Measurements from ENCODE around the gene FKBP2. TPM values are rescaled to one million over a fixed set of nuclear protein-coding genes. Genes with fewer than 3 reads are reported as not detected.
A peak's percentile ranks its signal among the peaks of the same experiment; 100 is the strongest.

Gene FKBP2
- total and polyA plus RNA-seq, 2 of the 13 experiments (the other 11 are each of a cell fraction or from before 2014, with no cell fraction given) = 30.1 to 53.3 TPM

DNA sequence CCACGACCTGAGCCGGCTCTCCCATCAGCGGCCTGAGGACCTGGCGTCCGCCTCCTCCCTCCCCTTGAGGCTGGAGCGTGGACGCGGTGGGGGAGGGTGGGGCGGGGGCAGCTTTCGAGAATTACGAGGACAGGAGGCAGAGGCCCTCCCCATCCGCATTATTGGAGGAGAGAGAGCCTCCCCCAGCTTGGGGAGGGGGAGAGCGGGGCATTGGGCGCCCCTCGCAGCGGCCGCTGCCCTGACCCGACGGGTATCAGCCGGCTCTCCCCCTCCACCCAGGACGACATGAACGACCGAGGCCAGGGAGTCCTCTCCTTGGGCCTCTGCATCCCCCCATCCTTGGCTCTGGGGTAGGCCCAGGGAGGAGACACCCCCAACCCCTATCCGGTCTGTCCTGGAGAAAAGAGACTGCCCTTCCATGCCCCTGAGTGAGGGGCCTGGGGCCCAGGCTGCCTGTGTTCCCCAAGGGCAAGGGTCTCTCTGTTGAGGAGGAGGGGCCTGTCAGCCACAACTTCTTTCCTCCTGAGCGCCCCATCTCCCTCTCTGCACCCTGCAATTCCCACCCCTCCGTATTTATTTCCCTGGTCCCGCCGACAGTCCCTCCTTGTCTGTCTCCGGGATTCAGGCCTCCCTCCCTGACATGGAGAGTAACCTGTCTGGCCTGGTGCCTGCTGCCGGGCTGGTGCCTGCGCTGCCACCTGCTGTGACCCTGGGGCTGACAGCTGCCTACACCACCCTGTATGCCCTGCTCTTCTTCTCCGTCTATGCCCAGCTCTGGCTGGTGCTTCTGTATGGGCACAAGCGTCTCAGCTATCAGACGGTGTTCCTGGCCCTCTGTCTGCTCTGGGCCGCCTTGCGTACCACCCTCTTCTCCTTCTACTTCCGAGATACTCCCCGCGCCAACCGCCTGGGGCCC, 45.2 kb downstream of the FKBP2 start (continued):
- TF ChIP-seq, protein P1, sequence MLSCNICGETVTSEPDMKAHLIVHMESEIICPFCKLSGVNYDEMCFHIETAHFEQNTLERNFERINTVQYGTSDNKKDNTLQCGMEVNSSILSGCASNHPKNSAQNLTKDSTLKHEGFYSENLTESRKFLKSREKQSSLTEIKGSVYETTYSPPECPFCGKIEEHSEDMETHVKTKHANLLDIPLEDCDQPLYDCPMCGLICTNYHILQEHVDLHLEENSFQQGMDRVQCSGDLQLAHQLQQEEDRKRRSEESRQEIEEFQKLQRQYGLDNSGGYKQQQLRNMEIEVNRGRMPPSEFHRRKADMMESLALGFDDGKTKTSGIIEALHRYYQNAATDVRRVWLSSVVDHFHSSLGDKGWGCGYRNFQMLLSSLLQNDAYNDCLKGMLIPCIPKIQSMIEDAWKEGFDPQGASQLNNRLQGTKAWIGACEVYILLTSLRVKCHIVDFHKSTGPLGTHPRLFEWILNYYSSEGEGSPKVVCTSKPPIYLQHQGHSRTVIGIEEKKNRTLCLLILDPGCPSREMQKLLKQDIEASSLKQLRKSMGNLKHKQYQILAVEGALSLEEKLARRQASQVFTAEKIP (CRISPR knock-in tag; IDR thresholded peaks at IDR 0.05; ENCODE audit: borderline replicate concordance) = no peak
- TF ChIP-seq PCBP1 (IDR thresholded peaks at IDR 0.05; ENCODE audit: borderline replicate concordance, low read depth, low read length) (no peak), DNMT3B (CRISPR knock-in tag; conservative IDR thresholded peaks at IDR 0.05) (no peak), SETDB1 (CRISPR knock-in tag; IDR thresholded peaks at IDR 0.05; ENCODE audit: borderline replicate concordance) (no peak), ZNF709 (CRISPR knock-in tag; IDR thresholded peaks at IDR 0.05) (no peak), ZNF484 (CRISPR knock-in tag; IDR thresholded peaks at IDR 0.05; ENCODE audit: borderline replicate concordance, low read depth) (no peak), KLF15 (CRISPR knock-in tag; IDR thresholded peaks at IDR 0.05; ENCODE audit: borderline replicate concordance) (0 out of 2 replicates have a peak, but pooled peaks have one; percentile 32), NAIF1 (CRISPR knock-in tag; IDR thresholded peaks at IDR 0.05; ENCODE audit: borderline replicate concordance) (peak; percentile 97; the same call in 1 of the 2 replicates), DPF2 (CRISPR knock-in tag; IDR thresholded peaks at IDR 0.05; ENCODE audit: borderline replicate concordance, low read depth) (no peak), STAG1 (CRISPR knock-in tag; IDR thresholded peaks at IDR 0.05) (peak; percentile 34), ZMYM4 (CRISPR knock-in tag; IDR thresholded peaks at IDR 0.05) (no peak), ZNF83 (CRISPR knock-in tag; IDR thresholded peaks at IDR 0.05; ENCODE audit: borderline replicate concordance) (no peak)
- TF ChIP-seq, protein P2, sequence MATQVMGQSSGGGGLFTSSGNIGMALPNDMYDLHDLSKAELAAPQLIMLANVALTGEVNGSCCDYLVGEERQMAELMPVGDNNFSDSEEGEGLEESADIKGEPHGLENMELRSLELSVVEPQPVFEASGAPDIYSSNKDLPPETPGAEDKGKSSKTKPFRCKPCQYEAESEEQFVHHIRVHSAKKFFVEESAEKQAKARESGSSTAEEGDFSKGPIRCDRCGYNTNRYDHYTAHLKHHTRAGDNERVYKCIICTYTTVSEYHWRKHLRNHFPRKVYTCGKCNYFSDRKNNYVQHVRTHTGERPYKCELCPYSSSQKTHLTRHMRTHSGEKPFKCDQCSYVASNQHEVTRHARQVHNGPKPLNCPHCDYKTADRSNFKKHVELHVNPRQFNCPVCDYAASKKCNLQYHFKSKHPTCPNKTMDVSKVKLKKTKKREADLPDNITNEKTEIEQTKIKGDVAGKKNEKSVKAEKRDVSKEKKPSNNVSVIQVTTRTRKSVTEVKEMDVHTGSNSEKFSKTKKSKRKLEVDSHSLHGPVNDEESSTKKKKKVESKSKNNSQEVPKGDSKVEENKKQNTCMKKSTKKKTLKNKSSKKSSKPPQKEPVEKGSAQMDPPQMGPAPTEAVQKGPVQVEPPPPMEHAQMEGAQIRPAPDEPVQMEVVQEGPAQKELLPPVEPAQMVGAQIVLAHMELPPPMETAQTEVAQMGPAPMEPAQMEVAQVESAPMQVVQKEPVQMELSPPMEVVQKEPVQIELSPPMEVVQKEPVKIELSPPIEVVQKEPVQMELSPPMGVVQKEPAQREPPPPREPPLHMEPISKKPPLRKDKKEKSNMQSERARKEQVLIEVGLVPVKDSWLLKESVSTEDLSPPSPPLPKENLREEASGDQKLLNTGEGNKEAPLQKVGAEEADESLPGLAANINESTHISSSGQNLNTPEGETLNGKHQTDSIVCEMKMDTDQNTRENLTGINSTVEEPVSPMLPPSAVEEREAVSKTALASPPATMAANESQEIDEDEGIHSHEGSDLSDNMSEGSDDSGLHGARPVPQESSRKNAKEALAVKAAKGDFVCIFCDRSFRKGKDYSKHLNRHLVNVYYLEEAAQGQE (IDR thresholded peaks at IDR 0.05; ENCODE audit: borderline replicate concordance in 1 of 2, low read depth in 1 of 2, low read length in 2 of 2) = no peak
- TF ChIP-seq, protein P3, sequence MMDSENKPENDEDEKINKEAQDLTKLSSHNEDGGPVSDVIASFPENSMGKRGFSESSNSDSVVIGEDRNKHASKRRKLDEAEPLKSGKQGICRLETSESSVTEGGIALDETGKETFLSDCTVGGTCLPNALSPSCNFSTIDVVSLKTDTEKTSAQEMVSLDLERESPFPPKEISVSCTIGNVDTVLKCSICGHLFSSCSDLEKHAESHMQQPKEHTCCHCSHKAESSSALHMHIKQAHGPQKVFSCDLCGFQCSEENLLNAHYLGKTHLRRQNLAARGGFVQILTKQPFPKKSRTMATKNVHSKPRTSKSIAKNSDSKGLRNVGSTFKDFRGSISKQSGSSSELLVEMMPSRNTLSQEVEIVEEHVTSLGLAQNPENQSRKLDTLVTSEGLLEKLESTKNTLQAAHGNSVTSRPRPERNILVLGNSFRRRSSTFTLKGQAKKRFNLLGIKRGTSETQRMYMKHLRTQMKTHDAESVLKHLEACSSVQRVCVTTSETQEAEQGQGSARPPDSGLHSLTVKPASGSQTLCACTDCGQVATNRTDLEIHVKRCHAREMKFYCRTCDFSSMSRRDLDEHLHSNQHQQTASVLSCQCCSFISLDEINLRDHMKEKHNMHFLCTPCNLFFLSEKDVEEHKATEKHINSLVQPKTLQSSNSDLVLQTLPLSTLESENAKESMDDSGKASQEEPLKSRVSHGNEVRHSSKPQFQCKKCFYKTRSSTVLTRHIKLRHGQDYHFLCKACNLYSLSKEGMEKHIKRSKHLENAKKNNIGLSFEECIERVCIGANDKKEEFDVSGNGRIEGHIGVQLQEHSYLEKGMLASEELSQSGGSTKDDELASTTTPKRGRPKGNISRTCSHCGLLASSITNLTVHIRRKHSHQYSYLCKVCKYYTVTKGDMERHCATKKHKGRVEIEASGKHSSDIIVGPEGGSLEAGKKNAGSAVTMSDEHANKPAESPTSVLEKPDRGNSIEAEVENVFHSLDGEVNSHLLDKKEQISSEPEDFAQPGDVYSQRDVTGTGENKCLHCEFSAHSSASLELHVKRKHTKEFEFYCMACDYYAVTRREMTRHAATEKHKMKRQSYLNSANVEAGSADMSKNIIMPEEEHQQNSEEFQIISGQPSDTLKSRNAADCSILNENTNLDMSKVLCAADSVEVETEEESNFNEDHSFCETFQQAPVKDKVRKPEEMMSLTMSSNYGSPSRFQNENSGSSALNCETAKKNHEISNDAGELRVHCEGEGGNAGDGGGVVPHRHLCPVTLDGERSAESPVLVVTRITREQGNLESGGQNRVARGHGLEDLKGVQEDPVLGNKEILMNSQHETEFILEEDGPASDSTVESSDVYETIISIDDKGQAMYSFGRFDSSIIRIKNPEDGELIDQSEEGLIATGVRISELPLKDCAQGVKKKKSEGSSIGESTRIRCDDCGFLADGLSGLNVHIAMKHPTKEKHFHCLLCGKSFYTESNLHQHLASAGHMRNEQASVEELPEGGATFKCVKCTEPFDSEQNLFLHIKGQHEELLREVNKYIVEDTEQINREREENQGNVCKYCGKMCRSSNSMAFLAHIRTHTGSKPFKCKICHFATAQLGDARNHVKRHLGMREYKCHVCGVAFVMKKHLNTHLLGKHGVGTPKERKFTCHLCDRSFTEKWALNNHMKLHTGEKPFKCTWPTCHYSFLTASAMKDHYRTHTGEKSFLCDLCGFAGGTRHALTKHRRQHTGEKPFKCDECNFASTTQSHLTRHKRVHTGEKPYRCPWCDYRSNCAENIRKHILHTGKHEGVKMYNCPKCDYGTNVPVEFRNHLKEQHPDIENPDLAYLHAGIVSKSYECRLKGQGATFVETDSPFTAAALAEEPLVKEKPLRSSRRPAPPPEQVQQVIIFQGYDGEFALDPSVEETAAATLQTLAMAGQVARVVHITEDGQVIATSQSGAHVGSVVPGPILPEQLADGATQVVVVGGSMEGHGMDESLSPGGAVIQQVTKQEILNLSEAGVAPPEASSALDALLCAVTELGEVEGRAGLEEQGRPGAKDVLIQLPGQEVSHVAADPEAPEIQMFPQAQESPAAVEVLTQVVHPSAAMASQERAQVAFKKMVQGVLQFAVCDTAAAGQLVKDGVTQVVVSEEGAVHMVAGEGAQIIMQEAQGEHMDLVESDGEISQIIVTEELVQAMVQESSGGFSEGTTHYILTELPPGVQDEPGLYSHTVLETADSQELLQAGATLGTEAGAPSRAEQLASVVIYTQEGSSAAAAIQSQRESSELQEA (CRISPR knock-in tag; IDR thresholded peaks at IDR 0.05; ENCODE audit: not compliant biosample characterization) = peak; percentile 81

All from HepG2 (cell line).